MCF 10A (cell line): ENCODE results near the gene HIVEP1. TPM values are rescaled to one million over a fixed set of nuclear protein-coding genes. Genes with fewer than 3 reads are reported as not detected.

Source experiments
- BruUV-seq: library from RNA; stranded (reverse); fragments of 400-500 nt; replicated peaks from 2 replicates; lab custom pipeline; 2021; lab: Mats Ljungman, UMichigan
- CTCF ChIA-PET: fragments of 300-600 bp; sonication (Branson Sonifier 250); formaldehyde crosslinking; extraction: SDS; loops from one replicate; lab custom pipeline; 2021; ENCODE audit warnings: antibody characterized with exemption, inconsistent platforms; lab: Yijun Ruan, JAX
- POLR2A ChIA-PET: fragments of 300-600, 350-650 bp; sonication (Branson Sonifier 250); formaldehyde crosslinking; extraction: SDS; loops from one replicate; lab custom pipeline; 2020; ENCODE audit warnings: antibody characterized with exemption, inconsistent platforms; lab: Yijun Ruan, JAX
- DNase-seq: peaks from one replicate; pipeline ENCODE4 v3.0.0-alpha.2; 2018; ENCODE audit not compliant: unreplicated experiment
- H3K27ac Mint-ChIP-seq: one replicate; pipeline ENCODE4 v1.8.0; 2022; ENCODE audit warnings: mild to moderate bottlenecking, low read depth, mixed read lengths; ENCODE audit not compliant: unreplicated experiment
- H3K27me3 Mint-ChIP-seq: one replicate; pipeline ENCODE4 v1.8.0; 2022; ENCODE audit warnings: mixed read lengths; ENCODE audit not compliant: insufficient read depth, unreplicated experiment
- H3K36me3 Mint-ChIP-seq: one replicate; pipeline ENCODE4 v1.8.0; 2022; ENCODE audit warnings: mild to moderate bottlenecking, moderate library complexity, mixed read lengths; ENCODE audit not compliant: insufficient read depth, unreplicated experiment
- H3K4me1 Mint-ChIP-seq: one replicate; pipeline ENCODE4 v1.8.0; 2022; ENCODE audit warnings: mixed read lengths; ENCODE audit not compliant: insufficient read depth, unreplicated experiment
- H3K4me3 Mint-ChIP-seq: one replicate; pipeline ENCODE4 v1.8.0; 2022; ENCODE audit warnings: mild to moderate bottlenecking, moderate library complexity, mixed read lengths; ENCODE audit not compliant: unreplicated experiment
- H3K9me3 Mint-ChIP-seq: one replicate; pipeline ENCODE4 v1.8.0; 2022; ENCODE audit warnings: mixed read lengths; ENCODE audit not compliant: unreplicated experiment
- CTCF ChIP-seq: fragments of 200-600 bp; IDR thresholded peaks from one replicate; pipeline ENCODE4 v1.8.0; 2022; ENCODE audit warnings: antibody characterized with exemption, mild to moderate bottlenecking; ENCODE audit not compliant: unreplicated experiment
- intact Hi-C: fragments of 100-400 bp; cut with micrococcal nuclease; formaldehyde crosslinking; loops from 2 replicates; pipeline ENCODE4 v1.14.1; 2022
- total RNA-seq: library from RNA; stranded (reverse); gene quantifications from 2 replicates; pipeline ENCODE4 v1.2.3, GENCODE V29; 2022

HIVEP1 gene
- total RNA-seq, 1 experiment from 2014 or later: 19.1 TPM

- DNase-seq: no peak
- peaks cover 7% of the 10 kb centered on the region for H3K36me3 Mint-ChIP-seq
- ChIA-PET POLR2A (no interaction called here), CTCF (no interaction called here)
- no peak overlapping the region for H3K4me3 Mint-ChIP-seq
- no peaks in the 10 kb centered on the region for H3K9me3 Mint-ChIP-seq
- H3K4me1 Mint-ChIP-seq: peaks cover 8% of the 10 kb centered on the region
- no peaks in the 10 kb centered on the region for H3K27me3 Mint-ChIP-seq
- no TSS peak for BruUV-seq
- no peak for TF ChIP-seq CTCF
- H3K27ac Mint-ChIP-seq: no peak overlapping the region
- intact Hi-C loops: no loop called here
Observed at GRCh38 chr6:12090714-12091113, 78.6 kb downstream of the HIVEP1 start.

DNA sequence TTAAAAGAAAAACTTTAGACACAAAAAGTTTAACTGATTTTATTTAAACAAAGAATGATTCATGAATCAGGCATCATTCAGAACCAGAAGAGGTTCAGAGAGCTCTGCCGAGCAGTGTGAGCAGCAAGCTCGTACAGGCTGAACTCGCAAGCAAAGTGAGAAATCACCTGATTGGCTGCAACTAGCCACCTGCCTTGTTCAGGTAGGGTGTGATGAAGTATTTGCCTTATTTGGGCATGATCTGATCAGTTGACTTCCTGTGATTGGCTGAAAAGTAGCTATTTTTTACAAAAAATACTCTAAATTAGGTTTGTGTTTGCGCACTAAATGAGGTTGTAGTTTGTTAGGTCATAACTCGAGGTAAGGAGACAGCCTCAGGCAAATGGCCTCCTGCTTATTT, 80.7 kb downstream of the HIVEP1 start:
- no TSS peak for BruUV-seq
- Mint-ChIP-seq H3K9me3 (no peaks in the 10 kb centered on the region), H3K4me3 (no peak overlapping the region), H3K27ac (no peak overlapping the region), H3K36me3 (peaks cover 7% of the 10 kb centered on the region), H3K4me1 (peaks cover 10% of the 10 kb centered on the region), H3K27me3 (no peaks in the 10 kb centered on the region)
- intact Hi-C loops: no loop called here
- DNase-seq: no peak
- ChIA-PET CTCF (no interaction called here), POLR2A (interaction anchor here (1.5 kb wide), 1 partner anchor 9 kb away, joined by 4 read pairs; no protein-coding TSS in a partner anchor)
- TF ChIP-seq CTCF: no peak

- Mint-ChIP-seq H3K4me3 (no peak overlapping the region), H3K27me3 (no peaks in the 10 kb centered on the region), H3K4me1 (peaks cover 18% of the 10 kb centered on the region), H3K27ac (no peak overlapping the region), H3K36me3 (peaks cover 7% of the 10 kb centered on the region), H3K9me3 (no peaks in the 10 kb centered on the region)
- no peak for TF ChIP-seq CTCF
- DNase-seq: no peak
- ChIA-PET POLR2A (interaction anchor here (1.3 kb wide), 1 partner anchor 42 kb away, joined by 3 read pairs; no protein-coding TSS in a partner anchor), CTCF (no interaction called here)
- intact Hi-C loops: no loop called here
- BruUV-seq: no TSS peak
Observed at GRCh38 chr6:12094689-12095088, 82.6 kb downstream of the HIVEP1 start.

GRCh38 chr6:12096342-12096741, 84.2 kb downstream of the HIVEP1 start:
- POLR2A ChIA-PET: interaction anchor here (0.9 kb wide), 1 partner anchor 9 kb away, joined by 4 read pairs; no protein-coding TSS in a partner anchor
- H3K4me3 Mint-ChIP-seq: no peak overlapping the region
- no peak for TF ChIP-seq CTCF
- BruUV-seq: no TSS peak
- H3K4me1 Mint-ChIP-seq: peaks cover 18% of the 10 kb centered on the region
- intact Hi-C loops: no loop called here
- CTCF ChIA-PET: interaction anchor here (0.6 kb wide), 1 partner anchor 218 kb away, joined by 3 read pairs; no protein-coding TSS in a partner anchor
- H3K27ac Mint-ChIP-seq: no peak overlapping the region
- no peaks in the 10 kb centered on the region for H3K27me3 Mint-ChIP-seq
- H3K36me3 Mint-ChIP-seq: peaks cover 7% of the 10 kb centered on the region
- no peaks in the 10 kb centered on the region for H3K9me3 Mint-ChIP-seq
- no peak for DNase-seq
